ENCODE data around the gene FIBCD1.

Gene FIBCD1

DNA sequence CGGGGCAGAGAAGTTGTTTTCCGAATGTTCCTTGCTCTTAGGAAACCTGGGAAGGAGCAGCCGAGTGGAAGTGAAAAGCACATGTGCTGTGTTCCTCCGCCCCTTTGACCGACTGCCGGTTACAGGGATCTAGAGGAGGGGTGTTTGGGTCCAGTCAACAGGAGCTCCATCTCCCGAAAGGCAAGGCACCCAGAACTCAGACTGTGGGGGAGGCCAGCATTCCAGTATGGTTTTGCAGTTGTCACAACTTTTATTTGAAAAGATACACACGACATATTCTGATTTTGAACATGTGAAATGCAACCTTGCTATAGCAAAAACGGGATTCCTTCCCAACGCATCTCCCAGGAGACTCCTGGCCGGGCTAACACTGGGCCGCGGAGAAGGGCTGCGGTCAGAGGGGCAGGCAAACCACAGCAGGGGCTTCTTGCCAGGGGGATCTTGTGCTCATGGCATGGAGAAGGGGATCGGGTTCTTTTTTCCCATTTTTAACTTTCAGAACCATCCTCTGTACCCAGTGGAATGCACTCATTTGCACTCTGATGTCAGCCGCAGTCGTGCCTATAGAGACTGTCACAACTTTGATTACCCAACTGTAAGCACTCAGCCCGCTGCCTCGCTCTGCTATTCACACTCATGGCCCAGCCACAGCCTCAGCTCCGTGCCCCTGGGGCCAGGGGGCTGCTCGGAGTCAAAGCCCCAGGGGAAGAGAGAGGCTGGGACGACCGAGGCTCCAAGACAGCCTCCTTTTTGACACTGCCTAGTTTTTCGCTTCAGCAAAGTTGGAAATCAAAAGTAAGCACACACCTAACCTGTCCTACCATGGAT lies 46.4 kb downstream of the FIBCD1 start:
- DNase-seq: no peak

DNA sequence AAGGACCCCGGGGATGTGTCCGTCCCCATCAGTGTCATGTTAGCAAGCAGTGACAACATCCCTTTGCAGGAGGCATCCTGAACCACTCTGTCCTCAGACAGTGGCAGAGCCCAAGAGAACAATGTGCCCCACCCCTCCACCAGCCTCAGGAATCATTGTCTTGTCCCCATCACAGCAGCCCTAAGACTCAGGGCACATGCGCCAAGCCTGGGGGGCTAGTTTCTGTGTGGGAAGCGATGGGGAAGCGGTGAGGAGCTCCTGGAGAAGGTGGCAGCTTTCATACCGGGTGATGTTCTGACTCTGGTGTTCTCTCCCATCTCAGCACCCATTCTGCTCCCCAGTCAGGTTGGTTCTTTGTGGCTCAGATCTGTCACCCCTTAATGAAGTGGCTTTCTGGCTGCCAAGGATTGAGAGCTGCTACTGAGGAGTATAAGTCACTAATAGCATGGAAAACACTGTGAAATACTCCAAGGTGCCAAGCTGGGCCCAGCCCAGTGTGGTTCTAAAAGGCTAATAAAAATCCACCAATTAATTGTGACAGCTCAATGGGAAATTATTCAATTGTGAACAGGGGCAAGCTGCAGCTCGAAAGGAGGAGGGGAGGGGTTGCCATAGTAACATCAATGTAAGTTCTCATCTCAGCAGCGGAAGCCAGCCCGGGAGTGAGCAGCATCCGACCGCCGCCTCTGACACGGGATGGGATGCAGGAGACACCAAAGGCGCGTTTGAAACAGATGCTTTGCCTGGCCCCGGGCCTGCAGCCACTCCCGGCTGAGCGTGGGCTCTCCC lies 47.2 kb downstream of the FIBCD1 start:
- no peak for DNase-seq

GRCh38 chr9:130890870-130891687 lies 48.0 kb downstream of the FIBCD1 start:
- DNase-seq: no peak

GRCh38 chr9:130890124-130890523 lies 48.9 kb downstream of the FIBCD1 start:
- DNase-seq: no peak

GRCh38 chr9:130888146-130888885 lies 50.7 kb downstream of the FIBCD1 start:
- no peak for DNase-seq

DNA sequence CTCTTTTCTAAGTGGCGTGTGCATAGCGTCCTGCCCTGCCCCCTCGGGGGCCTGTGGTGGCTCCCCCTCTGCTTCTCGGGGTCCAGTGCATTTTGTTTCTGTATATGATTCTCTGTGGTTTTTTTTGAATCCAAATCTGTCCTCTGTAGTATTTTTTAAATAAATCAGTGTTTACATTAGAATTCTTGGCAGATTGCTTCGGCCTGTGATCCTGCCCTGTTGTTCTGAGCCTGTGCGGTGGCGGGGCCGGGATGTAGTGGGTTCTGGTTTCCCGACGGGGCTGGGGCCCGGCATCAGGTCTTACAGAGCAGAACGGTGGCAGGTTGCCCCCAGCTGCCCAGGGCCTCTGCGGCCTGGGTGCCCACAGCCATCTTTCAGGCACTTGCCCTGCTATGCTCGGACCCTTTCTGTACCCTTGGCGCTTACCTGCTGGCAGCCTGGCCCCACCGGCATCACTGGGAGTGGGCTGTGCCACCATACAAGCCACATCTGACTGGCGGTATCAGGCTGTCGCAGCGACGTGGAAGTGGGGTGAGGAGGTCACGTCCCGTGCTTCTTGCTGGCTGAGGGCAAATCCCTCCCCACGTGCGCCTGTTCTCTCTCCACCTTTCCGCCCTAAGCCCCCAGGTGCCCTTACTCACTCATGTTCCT lies 51.4 kb downstream of the FIBCD1 start:
- no peak for DNase-seq

DNA sequence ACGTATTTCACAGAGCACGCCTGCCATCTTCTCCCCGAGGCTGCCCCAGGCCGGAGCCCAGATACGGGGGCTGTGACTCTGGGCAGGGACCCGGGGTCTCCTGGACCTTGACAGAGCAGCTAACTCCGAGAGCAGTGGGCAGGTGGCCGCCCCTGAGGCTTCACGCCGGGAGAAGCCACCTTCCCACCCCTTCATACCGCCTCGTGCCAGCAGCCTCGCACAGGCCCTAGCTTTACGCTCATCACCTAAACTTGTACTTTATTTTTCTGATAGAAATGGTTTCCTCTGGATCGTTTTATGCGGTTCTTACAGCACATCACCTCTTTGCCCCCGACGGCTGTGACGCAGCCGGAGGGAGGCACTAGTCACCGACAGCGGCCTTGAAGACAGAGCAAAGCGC lies 52.1 kb downstream of the FIBCD1 start:
- no peak for DNase-seq

DNA sequence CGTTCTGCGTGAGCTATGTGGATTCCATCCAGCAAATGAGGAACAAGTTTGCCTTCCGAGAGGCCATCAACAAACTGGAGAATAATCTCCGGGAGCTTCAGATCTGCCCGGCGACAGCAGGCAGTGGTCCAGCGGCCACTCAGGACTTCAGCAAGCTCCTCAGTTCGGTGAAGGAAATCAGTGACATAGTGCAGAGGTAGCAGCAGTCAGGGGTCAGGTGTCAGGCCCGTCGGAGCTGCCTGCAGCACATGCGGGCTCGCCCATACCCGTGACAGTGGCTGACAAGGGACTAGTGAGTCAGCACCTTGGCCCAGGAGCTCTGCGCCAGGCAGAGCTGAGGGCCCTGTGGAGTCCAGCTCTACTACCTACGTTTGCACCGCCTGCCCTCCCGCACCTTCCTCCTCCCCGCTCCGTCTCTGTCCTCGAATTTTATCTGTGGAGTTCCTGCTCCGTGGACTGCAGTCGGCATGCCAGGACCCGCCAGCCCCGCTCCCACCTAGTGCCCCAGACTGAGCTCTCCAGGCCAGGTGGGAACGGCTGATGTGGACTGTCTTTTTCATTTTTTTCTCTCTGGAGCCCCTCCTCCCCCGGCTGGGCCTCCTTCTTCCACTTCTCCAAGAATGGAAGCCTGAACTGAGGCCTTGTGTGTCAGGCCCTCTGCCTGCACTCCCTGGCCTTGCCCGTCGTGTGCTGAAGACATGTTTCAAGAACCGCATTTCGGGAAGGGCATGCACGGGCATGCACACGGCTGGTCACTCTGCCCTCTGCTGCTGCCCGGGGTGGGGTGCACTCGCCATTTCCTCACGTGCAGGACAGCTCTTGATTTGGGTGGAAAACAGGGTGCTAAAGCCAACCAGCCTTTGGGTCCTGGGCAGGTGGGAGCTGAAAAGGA lies 53.3 kb downstream of the FIBCD1 start:
- no peak for DNase-seq

- no peak for DNase-seq
These were observed 54.2 kb downstream of the FIBCD1 start for GRCh38 chr9:130884542-130885483.

- no peak for DNase-seq
These were observed 54.9 kb downstream of the FIBCD1 start for GRCh38 chr9:130884111-130884531.

GRCh38 chr9:130883479-130883878 lies 55.6 kb downstream of the FIBCD1 start:
- DNase-seq: no peak

DNA sequence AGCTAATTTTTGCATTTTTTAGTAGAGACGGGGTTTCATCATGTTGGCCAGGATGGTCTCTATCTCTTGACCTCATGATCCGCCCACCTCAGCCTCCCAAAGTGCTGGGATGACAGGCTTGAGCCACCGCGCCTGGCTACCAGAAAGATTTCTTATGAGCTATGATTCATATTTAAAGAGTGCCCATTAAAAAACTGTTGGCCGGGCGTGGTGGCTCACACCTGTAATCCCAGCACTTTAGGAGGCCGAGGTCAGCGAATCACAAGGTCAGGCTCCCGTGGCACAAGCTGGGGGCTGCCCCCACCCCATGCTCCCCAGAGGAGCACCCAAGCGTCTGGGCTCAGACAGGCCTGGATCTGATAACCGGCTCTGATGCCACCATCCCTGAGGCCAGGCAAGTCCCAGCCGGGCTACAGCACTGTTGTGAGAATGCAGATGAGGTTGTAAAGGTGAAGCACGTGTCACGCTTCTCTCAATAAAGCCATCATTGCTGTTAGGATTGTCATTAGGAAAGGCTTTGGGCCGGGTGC lies 56.3 kb downstream of the FIBCD1 start:
- no peak for DNase-seq

- no peak for DNase-seq
These were observed 57.5 kb downstream of the FIBCD1 start for GRCh38 chr9:130881516-130881915.

GRCh38 chr9:130880599-130881220 lies 58.3 kb downstream of the FIBCD1 start:
- no peak for DNase-seq

GRCh38 chr9:130879863-130880411 lies 59.1 kb downstream of the FIBCD1 start:
- no peak for DNase-seq

DNA sequence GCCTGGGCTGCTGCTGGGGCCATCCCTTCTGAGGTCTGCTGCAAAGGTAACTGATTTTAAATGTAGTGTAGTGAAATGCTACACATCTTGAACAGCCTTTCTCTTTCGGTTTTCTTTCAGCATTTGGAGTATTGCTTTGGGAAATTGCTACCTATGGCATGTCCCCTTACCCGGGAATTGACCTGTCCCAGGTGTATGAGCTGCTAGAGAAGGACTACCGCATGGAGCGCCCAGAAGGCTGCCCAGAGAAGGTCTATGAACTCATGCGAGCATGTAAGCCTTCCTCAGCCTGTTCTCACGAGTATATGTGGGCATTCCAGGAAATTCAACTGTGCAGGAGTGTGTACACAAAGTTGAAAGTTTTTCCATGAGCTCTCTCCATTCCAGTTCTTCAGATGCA lies 60.8 kb downstream of the FIBCD1 start:
- DNase-seq: no peak

DNA sequence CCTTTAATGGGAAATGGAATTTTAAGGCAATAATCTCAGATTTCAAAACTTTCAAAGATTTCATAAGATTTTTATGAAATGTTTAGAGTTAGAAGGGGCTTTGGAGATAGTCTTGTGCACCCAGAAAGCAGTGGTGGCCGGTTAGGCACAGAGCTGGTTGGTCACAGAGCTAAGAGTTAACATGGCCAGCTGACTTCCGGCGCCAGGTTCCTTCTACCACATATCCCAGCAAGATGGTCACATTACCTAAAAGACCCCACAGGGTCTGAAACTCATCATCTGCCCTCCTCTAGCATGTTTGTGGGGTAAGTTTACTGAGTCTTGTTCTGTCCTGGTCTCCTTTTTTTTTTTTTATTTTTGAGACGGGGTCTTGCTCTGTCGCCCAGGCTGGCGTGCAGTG lies 61.7 kb downstream of the FIBCD1 start:
- DNase-seq: no peak

GRCh38 chr9:130874783-130875182 lies 64.3 kb downstream of the FIBCD1 start:
- DNase-seq: no peak

DNA sequence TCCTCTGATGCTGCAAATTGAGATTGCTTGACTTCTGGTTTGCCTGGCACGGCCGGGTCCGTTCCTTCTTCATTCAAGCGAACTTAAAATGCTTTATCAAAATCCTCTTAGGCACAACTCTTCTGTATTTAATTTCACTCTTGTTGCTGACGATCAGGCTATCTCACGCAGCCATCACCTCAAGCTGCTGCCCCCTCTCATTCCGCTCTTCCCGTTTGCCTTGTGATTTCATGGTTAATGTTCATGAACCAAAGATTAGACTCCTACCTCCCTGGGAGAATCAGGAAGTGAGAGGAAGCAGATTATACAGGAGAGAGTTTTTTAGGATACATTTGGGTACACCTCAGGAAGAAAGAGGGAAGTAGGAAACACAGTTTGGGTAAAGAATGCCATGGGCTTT lies 65.1 kb downstream of the FIBCD1 start:
- no peak for DNase-seq
